GM10248 (cell line): ENCODE measurements around the gene ADAM11.

ENCODE experiments used
- CTCF ChIA-PET: fragments of 300-600 bp; sonication (Branson Sonifier 250); formaldehyde crosslinking; extraction: SDS; loops from one replicate; lab custom pipeline; 2021; ENCODE audit warnings: antibody characterized with exemption; lab: Yijun Ruan, JAX
- POLR2A ChIA-PET: fragments of 350-650 bp; sonication (Branson Sonifier 250); formaldehyde crosslinking; extraction: SDS; loops from one replicate; lab custom pipeline; 2020; ENCODE audit warnings: antibody characterized with exemption; lab: Yijun Ruan, JAX
- DNase-seq: peaks from one replicate; pipeline ENCODE4 v3.0.0; 2012; ENCODE audit errors: extremely low spot score
- CTCF ChIP-seq: IDR thresholded peaks from 2 replicates; pipeline ENCODE4 v1.5.1; 2012; ENCODE audit warnings: mild to moderate bottlenecking, low read depth; ENCODE audit errors: extremely low read depth, missing control alignments, control extremely low read depth

The ADAM11 gene

DNA sequence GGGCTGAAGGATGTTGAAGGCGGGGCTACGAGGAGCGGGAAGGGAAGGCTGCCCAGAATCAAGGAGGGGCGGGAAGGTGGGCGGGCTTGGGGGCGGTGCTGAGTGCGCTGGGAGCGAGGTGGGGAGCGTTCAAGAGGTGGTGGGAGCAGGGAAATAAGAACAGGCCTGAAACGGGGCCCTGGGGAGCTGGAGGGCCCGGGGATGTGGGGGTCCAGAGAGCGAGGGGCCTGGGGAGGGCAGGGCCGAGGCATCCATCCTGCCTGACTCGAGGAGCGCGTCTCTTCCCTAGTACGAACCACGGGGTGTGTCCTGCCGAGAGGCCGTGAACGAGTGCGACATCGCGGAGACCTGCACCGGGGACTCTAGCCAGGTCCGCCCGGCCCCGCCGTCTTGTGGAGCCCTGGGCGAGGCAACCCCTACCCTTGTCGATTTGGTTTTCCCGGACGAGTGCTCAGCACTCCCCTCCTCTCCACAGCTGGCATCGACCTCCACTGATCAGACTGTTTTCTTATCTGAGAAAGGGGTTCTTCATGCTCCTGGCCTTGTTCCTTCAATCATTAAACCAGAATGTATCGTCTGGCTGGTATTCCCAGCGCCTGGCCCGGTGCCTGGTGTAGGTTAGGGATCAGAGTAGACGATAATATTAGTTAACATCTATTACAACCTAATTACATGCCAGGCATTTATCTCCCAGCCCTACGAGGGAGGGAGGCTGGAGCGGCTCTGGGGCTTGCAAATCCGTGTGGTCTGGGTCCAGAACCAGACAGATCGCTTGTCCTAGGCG lies 17.2 kb downstream of the ADAM11 start:
- DNase-seq: no peak
- TF ChIP-seq CTCF: no peak
- CTCF ChIA-PET: interaction anchor here (0.6 to 17.1 kb wide), 29 partner anchors 8 to 422 kb away, joined by 3 to 454 read pairs (median 4); partner anchors contain the start of genes ACBD4 and HIGD1B
- POLR2A ChIA-PET: interaction anchor here (0.8 kb wide), 1 partner anchor 373 kb away, joined by 8 read pairs; no protein-coding TSS in a partner anchor

GRCh38 chr17:44776628-44777393 lies 18.0 kb downstream of the ADAM11 start:
- no peak for DNase-seq
- TF ChIP-seq CTCF: no peak
- ChIA-PET POLR2A (interaction anchor here (0.8 kb wide), 1 partner anchor 372 kb away, joined by 8 read pairs; no protein-coding TSS in a partner anchor), CTCF (interaction anchor here (0.9 to 17.1 kb wide), 14 partner anchors 14 to 421 kb away, joined by 3 to 454 read pairs (median 8); partner anchors contain the start of gene ACBD4)

GRCh38 chr17:44777394-44778348 lies 18.9 kb downstream of the ADAM11 start:
- POLR2A ChIA-PET: interaction anchor here (0.6 kb wide), 1 partner anchor 38 kb away, joined by 4 read pairs; no protein-coding TSS in a partner anchor
- DNase-seq: no peak
- CTCF ChIA-PET: interaction anchor here (0.8 to 17.1 kb wide), 24 partner anchors 14 to 420 kb away, joined by 3 to 454 read pairs (median 8); partner anchors contain the start of gene ACBD4
- no peak for TF ChIP-seq CTCF

GRCh38 chr17:44778656-44779210 lies 19.9 kb downstream of the ADAM11 start:
- POLR2A ChIA-PET: interaction anchor here (0.6 kb wide), 1 partner anchor 39 kb away, joined by 4 read pairs; no protein-coding TSS in a partner anchor
- TF ChIP-seq CTCF: no peak
- no peak for DNase-seq
- CTCF ChIA-PET: interaction anchor here (0.6 to 17.1 kb wide), 42 partner anchors 8 to 371 kb away, joined by 3 to 454 read pairs (median 5); partner anchors contain the start of genes ACBD4, ADAM11 and DBF4B

GRCh38 chr17:44779211-44780025 lies 20.6 kb downstream of the ADAM11 start:
- CTCF ChIA-PET: interaction anchor here (0.6 to 17.1 kb wide), 53 partner anchors 9 to 370 kb away, joined by 3 to 454 read pairs (median 5); partner anchors contain the start of genes ACBD4, ADAM11, DBF4B and HIGD1B
- TF ChIP-seq CTCF: peak; percentile 91
- POLR2A ChIA-PET: no interaction called here
- DNase-seq: peak; percentile 89
